SKM-1 (cell line): ENCODE results near the gene PFDN6.
"Not testable (repeated sequence)": the region's sequence is repeated elsewhere in the genome, so short reads cannot be mapped to it uniquely, and the experiment has no call there.

Source experiments
- DNase-seq: peaks from one replicate; lab custom pipeline; 2025; ENCODE audit not compliant: unreplicated experiment; lab: John Stamatoyannopoulos, UW

PFDN6 gene

DNA sequence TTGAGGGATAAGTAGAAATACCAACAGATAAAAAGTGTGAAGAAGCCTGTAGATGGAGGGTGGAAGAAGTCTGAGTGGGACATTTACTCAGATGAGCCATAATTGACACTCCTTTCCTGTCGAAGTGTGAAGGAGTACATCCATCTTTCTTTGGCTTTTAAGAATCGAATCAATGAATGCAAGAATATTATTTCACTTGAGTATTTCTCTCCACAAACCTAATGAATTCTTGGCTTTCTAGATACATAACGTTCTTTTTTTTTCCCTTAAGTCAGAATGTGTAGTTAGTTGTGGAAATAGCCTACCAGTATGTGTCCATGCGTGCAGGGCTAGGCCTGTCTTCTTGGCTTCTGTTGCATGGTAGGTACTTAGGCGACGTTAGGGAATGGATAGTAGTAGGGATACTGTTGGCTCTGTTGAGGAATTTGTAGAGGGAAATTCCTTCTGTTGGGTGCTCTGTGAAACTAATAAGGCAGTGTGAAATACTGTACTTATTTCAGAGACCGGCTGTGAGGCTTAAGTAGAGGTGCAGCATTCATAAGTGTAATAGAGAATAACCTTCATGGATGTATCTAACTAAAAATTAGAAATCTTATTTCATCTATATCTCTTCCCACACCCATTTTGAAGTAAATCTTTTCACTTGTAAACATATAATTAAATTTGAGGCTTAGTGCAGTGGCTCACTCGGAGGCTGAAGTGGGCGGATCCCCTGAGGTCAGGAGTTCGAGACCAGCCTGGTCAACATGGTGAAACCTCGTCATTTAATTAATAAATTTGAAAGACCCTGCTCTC lies 16.1 kb upstream of the PFDN6 start:
- no peak for DNase-seq

GRCh38 chr6:33273924-33274902 lies 15.2 kb upstream of the PFDN6 start:
- DNase-seq, result no peak

DNA sequence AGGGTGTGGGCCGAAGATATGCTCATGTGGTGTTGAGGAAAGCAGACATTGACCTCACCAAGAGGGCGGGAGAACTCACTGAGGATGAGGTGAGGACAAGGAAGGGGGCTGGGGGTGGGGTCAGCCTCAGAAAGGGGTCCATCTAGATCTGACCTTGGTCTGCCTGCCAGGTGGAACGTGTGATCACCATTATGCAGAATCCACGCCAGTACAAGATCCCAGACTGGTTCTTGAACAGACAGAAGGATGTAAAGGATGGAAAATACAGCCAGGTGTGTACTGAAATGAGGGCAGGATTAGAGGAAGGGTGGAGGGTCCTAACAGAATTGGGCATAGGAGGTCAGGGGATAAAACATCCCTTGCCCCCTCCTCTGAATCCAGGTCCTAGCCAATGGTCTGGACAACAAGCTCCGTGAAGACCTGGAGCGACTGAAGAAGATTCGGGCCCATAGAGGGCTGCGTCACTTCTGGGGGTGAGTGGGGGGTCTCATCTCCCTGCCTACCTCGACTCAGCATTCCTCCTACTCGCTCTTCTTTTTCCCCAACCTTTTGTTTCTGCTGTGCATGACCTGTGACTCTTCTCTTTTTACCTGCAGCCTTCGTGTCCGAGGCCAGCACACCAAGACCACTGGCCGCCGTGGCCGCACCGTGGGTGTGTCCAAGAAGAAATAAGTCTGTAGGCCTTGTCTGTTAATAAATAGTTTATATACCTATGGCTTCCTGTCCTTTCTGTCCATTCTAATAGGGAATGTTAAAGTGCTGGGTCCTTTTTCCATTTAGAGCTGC lies 13.4 kb upstream of the PFDN6 start:
- DNase-seq, result not testable (repeated sequence)

GRCh38 chr6:33276581-33276863 lies 12.9 kb upstream of the PFDN6 start:
- no peak for DNase-seq

- no peak for DNase-seq
Measured at GRCh38 chr6:33276864-33277662, 12.3 kb upstream of the PFDN6 start, which contains the start of gene B3GALT4. Gene B3GALT4 (plus strand): TSS chr6:33277123. CDS start chr6:33277420, 297 bp downstream.

GRCh38 chr6:33277663-33278391 lies 11.6 kb upstream of the PFDN6 start:
- no peak for DNase-seq

- DNase-seq, result no peak
Measured at GRCh38 chr6:33278392-33278741, 11.0 kb upstream of the PFDN6 start.

DNA sequence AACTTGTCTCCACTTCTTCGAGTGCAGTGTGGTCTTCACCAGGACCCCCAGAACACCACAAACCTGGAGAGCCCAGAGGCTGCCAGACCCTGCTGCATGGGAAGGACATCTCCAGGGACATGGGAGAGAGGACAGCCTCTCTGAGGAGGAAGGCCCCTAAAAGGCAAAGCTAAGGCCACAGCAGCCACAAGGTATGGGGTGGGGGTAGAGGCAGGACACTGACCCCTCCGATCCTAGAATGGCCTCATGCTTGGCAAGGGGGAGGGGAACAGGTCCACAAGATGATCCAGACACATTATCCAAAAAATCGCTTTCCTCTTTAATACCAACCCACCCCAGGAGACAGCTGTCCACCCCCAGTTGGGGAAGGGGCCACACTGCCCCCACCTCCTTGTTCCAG lies 10.6 kb upstream of the PFDN6 start:
- DNase-seq, result no peak

DNA sequence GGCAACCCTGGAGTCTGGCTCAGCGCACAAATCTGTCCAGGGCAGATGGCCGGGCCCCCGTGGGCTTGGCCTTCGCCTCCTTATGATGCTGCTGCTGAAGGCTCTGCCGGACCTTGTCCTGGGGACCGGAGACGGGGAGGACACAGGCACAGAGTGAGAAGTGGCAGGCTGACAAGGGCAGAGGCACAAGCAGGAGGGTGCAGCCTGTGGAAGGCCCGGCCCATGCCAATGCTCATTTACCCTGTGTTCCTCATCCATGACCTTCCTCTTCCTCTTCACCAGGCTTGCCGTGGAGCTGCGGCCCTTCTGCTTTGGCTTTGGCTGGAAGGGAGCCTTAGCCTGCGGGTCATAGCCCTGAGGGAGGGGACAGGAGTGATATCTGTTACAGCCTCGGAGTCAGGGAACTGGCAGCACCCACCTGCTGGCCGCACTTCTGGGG lies 10.1 kb upstream of the PFDN6 start:
- DNase-seq, result no peak

GRCh38 chr6:33279971-33280511 lies 9.4 kb upstream of the PFDN6 start:
- no peak for DNase-seq

GRCh38 chr6:33280539-33280938 lies 8.9 kb upstream of the PFDN6 start:
- DNase-seq, result no peak

DNA sequence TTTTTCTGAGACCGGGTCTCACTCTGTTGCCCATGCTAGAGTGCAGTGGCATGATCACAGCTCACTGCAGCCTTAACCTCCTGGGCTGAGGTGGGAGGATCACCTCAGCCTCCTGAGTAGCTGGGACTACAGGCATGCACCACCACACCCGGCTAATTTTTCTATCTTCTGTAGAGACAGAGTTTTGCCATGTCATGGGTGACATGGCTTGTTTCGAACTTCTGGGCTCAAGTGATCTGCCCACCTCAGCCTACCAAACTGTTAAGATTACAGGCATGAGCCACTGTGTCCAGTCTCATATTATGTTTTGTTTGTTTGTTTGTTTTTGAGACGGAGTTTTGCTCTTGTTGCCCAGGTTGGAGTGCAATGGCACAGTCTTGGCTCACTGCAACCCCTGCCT lies 4.2 kb upstream of the PFDN6 start:
- not testable (repeated sequence) for DNase-seq

- DNase-seq, result no peak
Measured at GRCh38 chr6:33286946-33287914, 2.2 kb upstream of the PFDN6 start.

- no peak for DNase-seq
Measured at GRCh38 chr6:33288141-33288920, 1.1 kb upstream of the PFDN6 start.

GRCh38 chr6:33289784-33290315 lies 449 bp downstream of the PFDN6 start:
- DNase-seq, result no peak

- DNase-seq, result no peak
Measured at GRCh38 chr6:33290459-33290858, 1.1 kb downstream of the PFDN6 start.

GRCh38 chr6:33292996-33293682 lies 3.7 kb downstream of the PFDN6 start:
- DNase-seq, result no peak
